HuH-7.5 (cell line): ENCODE results near the gene KIAA1210.
A peak's percentile ranks its signal among the peaks of the same experiment; 100 is the strongest.

Source experiments
- DNase-seq: peaks from one replicate; pipeline ENCODE4 v3.0.0; 2011; ENCODE audit warnings: low spot score

The KIAA1210 gene

DNA sequence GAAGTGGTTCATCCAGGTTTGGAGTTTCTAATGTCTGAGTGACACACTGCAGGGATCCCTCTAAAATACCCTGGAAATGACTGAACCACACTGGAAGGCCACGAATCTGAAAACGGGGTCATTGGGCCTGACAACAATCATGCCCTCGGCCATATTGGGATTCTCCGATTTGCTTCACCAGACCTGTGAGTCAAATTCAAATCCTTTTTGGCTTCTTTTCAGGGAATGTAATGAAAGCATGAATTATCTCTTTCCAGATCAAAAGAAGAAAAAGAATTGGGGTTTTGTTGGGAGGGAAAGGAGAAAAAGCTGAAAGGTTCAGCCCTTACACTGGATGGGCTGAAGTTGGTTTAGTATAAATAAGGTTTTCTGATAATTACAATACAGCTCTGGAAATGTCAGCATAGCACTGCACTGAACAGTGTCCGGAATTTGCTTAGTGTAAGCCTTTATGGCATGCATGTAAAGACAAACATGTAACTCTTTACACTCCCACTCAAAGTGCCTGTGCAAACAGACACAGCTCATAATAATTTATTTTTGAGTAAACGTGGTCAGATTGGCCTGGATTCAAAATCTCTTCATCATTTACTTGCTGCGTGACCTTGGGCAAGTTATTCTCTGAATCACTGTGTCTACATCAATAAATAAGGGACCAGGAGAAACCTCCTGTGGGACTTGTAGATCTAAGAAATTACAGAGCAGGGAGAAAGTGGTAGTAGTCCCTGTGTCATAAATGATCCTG lies 33.4 kb downstream of the KIAA1210 start:
- DNase-seq, result no peak

DNA sequence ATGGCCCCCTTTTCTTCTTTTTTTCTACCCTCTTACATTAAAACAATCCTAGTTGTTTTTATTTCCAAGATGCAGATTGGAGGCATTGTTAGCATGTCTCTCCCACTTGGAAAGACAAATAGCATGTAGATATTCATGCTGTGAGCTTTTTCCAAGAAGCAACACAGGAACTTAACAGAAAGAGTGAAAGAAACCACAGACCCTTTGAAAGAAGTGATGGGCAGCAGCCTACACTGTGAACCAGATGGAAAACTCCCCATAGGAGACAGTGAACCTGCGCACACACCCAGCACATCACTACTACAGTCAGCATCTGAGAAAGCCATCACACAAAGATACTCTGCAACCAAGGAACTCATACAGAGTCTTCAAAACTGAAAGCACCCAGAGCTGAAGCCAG lies 37.0 kb downstream of the KIAA1210 start:
- no peak for DNase-seq

GRCh38 chrX:119089619-119090018 lies 38.0 kb downstream of the KIAA1210 start:
- no peak for DNase-seq

- DNase-seq, result no peak
These were observed 40.5 kb downstream of the KIAA1210 start for GRCh38 chrX:119087121-119087520.

DNA sequence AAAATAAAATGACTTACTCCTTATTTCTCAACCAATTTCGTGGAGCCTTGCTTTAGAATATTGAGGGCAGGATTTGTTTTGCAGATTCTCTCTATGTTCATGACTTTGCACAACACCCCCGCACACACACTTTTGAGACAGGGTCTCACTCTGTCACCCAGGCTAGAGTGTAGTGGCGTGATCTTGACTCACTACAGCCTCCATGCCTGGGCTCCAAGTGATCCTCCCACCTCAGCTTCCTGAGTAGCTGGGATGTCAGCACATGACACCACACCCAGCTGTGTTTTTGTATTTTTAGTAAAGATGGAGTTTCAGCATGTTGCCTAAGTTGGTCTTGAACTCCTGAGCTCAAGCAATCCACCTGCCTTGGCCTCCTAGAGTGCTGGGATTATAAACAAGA lies 42.8 kb downstream of the KIAA1210 start:
- no peak for DNase-seq

GRCh38 chrX:119082278-119082677 lies 45.3 kb downstream of the KIAA1210 start:
- no peak for DNase-seq

- DNase-seq, result no peak
These were observed 52.2 kb downstream of the KIAA1210 start for GRCh38 chrX:119075270-119076025.

DNA sequence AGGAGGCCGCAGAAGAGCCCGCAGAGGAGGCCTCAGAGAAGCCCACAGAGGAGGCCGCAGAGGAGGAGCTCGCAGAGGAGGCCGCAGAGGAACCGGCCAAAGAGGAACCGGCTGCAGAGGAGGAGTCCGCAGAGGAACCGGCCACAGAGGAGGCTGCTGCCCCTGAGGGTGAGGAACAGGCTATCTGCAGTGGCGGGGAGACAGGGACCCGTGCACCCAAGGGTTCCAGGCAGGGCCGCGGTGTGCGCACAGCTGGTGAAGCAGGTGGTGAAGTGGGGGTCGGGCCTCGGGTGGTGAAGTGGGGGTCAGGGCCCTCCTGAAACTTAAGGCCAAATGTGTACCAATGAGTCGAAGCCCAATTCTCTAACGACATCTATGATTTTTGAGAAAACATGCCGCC lies 53.7 kb downstream of the KIAA1210 start:
- DNase-seq, result no peak

- DNase-seq, result no peak
These were observed 54.3 kb downstream of the KIAA1210 start for GRCh38 chrX:119073200-119073905.

DNA sequence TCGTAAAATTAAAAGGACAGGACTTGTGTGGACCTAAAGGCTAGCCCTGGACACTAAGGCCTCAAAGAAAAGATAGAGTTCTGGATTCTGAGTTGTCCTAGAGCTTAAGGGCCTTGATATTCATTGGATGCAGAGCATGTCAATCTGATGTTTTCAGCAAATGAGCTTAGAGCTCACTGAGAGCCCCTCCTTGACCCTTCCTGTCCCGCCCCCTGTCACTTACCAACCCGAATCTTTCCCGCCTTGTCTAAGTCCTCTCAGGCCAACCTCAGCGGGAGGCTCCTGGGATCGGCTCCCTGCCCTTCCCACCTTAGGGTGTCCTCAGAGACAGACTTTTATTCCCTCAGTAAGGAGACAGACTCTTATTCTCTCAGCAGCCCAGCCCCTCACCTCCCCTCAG lies 54.9 kb downstream of the KIAA1210 start, which contains the start of gene CT47C1:
Gene CT47C1 (plus strand): TSS at position 250 of the 400 bp plus-strand sequence. CDS start 233 bp downstream, outside the sequence.
- no peak for DNase-seq

DNA sequence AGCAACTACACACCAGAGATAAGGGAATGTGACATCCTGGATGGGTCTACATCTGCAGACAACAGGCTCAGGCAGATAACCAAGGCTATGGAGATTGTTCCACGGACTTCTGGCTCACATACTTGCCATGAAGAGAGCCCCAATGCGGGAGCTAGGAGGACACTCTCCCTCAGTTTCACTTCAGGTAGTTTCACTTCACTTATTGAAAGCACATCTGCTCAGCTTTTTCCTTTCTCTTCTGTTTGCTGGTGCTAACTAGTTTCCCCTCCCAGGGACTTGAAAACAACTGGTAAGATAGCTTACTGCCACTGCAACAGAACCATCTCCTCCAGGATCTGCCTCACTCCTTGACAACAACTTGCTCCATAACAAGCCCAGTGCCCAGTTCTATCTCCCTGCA lies 56.2 kb downstream of the KIAA1210 start:
- DNase-seq, result no peak

DNA sequence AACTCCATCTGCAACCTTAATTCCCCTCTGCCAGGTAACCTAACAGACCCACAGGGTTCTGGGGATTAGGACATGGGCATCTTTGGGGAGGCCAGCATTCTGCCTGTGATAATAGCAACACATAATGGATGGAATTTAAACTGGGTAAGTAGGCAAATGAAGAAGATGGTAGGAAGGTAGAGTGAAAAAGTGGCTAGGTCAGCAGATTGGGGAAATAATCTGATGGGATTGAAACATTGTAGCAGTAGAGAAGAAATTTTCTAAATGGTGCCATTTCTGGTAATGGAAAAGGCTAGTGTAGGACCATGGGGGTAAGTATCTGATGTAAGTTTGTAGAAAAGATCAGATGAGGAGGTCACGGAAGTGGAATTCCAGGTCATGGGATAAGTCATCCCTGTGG lies 57.9 kb downstream of the KIAA1210 start:
- no peak for DNase-seq

- DNase-seq, result no peak
These were observed 58.5 kb downstream of the KIAA1210 start for GRCh38 chrX:119069128-119069527.

DNA sequence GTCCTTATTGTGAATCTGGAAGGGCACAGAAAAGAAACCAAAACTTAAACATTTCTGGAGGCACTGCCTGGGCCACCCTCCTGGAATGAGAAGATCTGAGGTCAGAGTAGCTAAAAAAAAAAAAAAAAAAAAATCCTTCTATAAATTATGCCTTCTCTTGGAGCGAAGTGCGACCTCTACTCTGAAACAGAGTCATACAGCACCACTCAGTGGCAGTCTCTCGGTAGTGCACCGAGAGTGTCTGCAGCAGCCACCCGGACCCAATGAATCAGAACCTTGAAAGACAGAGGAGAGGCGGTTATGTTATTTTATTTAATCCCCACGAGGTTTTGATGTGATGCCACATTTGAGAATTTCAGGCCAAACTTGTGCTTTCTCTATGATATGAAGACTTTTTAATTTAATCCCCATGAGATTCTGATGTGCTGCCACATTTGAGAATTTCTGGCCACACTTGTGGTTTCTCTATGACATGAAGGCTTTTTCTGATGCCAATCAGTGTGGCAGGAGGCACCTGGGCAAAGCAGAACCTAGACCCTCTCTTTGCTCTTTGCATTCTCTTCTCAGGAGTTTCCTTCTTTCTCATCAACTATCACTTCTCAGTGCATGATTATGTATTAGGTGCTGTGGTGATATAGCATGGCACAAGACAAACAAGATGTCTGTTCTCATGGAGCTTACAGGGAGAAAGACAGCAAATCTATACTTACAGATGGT lies 60.4 kb downstream of the KIAA1210 start:
- DNase-seq, result peak; percentile 9

DNA sequence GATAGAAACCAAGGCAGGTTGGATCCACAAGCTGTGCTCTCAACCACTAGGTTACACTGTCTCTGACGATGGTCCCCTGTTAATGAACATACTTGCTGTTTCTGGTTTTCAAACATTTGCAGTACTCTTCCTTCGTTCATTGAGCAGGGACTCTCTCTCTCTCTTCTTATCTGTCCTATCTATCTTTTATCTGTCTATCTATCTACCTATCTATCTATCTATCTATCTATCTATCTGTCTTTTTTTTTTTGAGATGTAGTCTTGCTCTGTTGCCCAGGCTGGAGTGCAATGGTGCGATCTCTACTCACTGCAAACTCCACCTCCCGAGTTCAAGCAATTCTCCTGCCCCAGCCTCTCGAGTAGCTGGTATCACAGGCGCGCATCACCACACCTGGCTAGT lies 64.2 kb downstream of the KIAA1210 start:
- DNase-seq, result no peak

DNA sequence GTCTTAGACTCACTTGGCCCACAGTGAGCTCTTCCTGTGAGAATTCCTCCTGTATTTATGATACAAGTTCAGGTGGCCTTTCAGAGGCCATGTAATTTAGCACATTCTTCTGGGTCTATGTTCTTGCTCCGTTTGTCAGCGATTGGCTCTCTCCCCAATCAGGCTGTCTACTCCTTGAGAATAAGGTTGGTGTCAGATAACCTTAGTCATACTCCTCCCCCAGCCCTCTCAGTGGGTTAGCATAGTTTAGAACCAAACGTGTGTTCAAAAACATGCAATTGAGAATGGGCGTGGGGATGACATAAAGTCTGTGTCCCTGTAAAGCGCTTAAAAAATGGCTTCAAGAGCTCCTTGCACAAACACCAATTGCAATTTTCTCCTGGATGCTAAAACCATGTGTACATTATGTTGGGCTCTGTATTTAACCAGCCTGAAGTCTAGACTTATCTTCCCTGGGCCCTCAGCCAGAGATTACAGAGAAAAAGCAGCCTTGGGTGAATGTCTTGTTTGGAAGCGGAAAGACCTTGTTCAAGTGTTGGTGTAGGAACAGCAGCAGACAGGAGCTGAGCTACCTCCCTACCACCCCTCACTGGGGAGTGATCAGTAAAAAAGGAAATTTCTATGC lies 64.8 kb downstream of the KIAA1210 start:
- DNase-seq, result no peak

DNA sequence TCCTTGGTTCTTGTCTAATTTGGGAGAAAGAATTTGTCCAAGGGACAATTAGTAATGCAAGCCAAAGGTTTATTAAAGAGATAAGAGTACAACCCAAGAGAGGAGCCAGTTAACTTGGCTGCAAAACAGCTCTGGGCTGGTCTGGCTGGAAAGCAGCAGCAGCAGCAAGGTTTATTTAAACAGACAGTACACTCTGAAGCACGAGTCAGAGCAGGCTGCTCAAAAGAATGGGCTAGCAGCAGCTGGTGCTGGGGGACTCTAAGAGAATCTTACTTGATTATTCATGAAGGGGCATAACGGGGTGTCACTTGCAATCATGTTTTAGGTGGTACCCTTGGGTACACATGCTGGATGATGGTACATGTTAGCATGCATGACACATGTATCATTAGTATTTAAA lies 71.9 kb downstream of the KIAA1210 start:
- DNase-seq, result no peak

- DNase-seq, result no peak
These were observed 81.7 kb downstream of the KIAA1210 start for GRCh38 chrX:119045884-119046283.

GRCh38 chrX:119042996-119043395 lies 84.6 kb downstream of the KIAA1210 start:
- DNase-seq, result no peak

DNA sequence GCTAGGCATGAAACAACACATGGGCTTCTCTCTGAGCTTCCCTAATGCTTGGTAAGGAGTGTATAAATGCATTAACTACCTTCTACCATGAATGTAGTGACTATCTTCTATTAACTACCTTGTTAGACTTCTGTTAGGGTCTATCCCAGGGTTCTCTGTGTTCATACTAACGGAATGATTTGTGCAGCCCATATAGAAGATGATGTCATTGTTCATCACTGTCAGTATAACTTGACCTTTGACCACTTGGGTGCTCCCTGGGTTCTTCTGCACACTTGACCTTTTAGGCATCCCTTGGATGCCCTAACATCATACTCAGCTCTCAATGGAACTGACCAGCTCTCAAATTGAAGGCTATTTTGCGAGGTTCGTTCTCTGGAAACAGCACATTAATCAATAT lies 85.6 kb downstream of the KIAA1210 start:
- no peak for DNase-seq

DNA sequence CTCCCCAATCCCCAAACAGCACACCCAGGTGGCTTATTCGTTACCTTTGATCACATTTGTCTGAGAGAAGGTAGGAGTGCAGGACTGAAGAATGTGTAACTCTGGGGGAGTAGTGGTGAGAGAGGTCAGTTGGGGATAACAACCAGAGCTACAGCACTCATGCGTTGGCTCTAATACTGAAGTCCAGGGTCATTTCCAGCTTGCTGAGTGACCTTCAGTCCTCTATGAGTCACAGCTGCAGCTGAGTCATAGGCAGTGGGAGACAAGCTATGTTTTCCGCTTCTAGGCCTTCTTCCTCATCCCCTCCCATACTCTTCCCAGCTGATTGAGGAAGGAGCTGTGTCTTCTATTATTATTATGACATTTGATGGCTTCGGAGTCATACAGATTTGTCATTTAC lies 86.4 kb downstream of the KIAA1210 start:
- peak; percentile 31 for DNase-seq

- DNase-seq, result no peak
These were observed 87.2 kb downstream of the KIAA1210 start for GRCh38 chrX:119040432-119040831.
